Nephron (organoid): ENCODE measurements around the gene TFAM.

ENCODE experiments used
- H3K27ac Mint-ChIP-seq, 3 experiments: 2 replicates each; pipeline ENCODE4 v1.8.0; 2020; ENCODE audit warnings: mixed read lengths in 3 of 3, mild to moderate bottlenecking in 2 of 3, moderate library complexity in 1 of 3
- H3K27me3 Mint-ChIP-seq: 2 replicates; pipeline ENCODE4 v1.8.0; 2021; ENCODE audit warnings: low read depth, mild to moderate bottlenecking, moderate library complexity, mixed read lengths
- H3K36me3 Mint-ChIP-seq: 2 replicates; pipeline ENCODE4 v1.8.0; 2020; ENCODE audit warnings: low read depth, mixed read lengths
- H3K4me1 Mint-ChIP-seq: 2 replicates; pipeline ENCODE4 v1.8.0; 2020; ENCODE audit warnings: mixed read lengths
- H3K4me3 Mint-ChIP-seq, 3 experiments: 2 replicates each; pipeline ENCODE4 v1.8.0; 2020; ENCODE audit warnings: mild to moderate bottlenecking in 3 of 3, mixed read lengths in 3 of 3, moderate library complexity in 2 of 3
- H3K9me3 Mint-ChIP-seq: 2 replicates; pipeline ENCODE4 v1.8.0; 2020; ENCODE audit warnings: mixed read lengths
- TF ChIP-seq, protein P1 (sequence below), 3 experiments: fragments of 200-600 bp; sonication (generic); IDR thresholded peaks; one replicate each; pipeline ENCODE4 v1.5.0; 2021; ENCODE audit warnings: antibody characterized with exemption in 3 of 3; ENCODE audit not compliant: unreplicated experiment in 3 of 3

The TFAM gene

GRCh38 chr10:58448121-58448935 is 63.1 kb downstream of the TFAM start:
- H3K9me3 Mint-ChIP-seq: peaks cover 3% of the 10 kb centered on the region
- TF ChIP-seq, protein P1, sequence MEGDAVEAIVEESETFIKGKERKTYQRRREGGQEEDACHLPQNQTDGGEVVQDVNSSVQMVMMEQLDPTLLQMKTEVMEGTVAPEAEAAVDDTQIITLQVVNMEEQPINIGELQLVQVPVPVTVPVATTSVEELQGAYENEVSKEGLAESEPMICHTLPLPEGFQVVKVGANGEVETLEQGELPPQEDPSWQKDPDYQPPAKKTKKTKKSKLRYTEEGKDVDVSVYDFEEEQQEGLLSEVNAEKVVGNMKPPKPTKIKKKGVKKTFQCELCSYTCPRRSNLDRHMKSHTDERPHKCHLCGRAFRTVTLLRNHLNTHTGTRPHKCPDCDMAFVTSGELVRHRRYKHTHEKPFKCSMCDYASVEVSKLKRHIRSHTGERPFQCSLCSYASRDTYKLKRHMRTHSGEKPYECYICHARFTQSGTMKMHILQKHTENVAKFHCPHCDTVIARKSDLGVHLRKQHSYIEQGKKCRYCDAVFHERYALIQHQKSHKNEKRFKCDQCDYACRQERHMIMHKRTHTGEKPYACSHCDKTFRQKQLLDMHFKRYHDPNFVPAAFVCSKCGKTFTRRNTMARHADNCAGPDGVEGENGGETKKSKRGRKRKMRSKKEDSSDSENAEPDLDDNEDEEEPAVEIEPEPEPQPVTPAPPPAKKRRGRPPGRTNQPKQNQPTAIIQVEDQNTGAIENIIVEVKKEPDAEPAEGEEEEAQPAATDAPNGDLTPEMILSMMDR (IDR thresholded peaks at IDR 0.05; ENCODE audit: unreplicated experiment in 3 of 3): no peak
- H3K36me3 Mint-ChIP-seq: no peaks in the 10 kb centered on the region
- peaks cover 5% of the 10 kb centered on the region for H3K27me3 Mint-ChIP-seq
- H3K27ac Mint-ChIP-seq: no peak overlapping the region
- H3K4me3 Mint-ChIP-seq: no peak overlapping the region
- H3K4me1 Mint-ChIP-seq: peaks cover 20% of the 10 kb centered on the region
